K562 (cell line): ENCODE results near the gene UBE2L6. TPM values are rescaled to one million over a fixed set of nuclear protein-coding genes. Genes with fewer than 3 reads are reported as not detected.
A peak's percentile ranks its signal among the peaks of the same experiment; 100 is the strongest.

Source experiments
- ATAC-seq: fragments of 200-7000 bp; cut with Tn5 transposase; 3 replicates; pipeline ENCODE4 v1.9.1; 2020; ENCODE audit warnings: moderate library complexity
- BruUV-seq: library from RNA; stranded (reverse); fragments of 400-500 nt; replicated peaks from 2 replicates; lab custom pipeline; 2021; lab: Mats Ljungman, UMichigan
- CTCF ChIA-PET: fragments of 300-600 bp; formaldehyde crosslinking; extraction: SDS; loops from one replicate; lab custom pipeline; 2021; ENCODE audit warnings: low intra/inter-chr PET ratio; lab: Yijun Ruan, JAX
- POLR2A ChIA-PET: fragments of 300-600, 350-650 bp; sonication (Branson Sonifier 250); formaldehyde crosslinking; extraction: SDS; loops from one replicate; lab custom pipeline; 2021; ENCODE audit warnings: antibody characterized with exemption, inconsistent platforms; lab: Yijun Ruan, JAX
- DNase-seq, 4 experiments: peaks; one replicate each; pipeline versions ENCODE4 v3.0.0 to v3.0.0-alpha.2; 2011 to 2018; ENCODE audit warnings: low spot score in 3 of 4, mixed read lengths in 3 of 4; ENCODE audit errors: extremely low read depth in 1 of 4
- FAIRE-seq: peaks from 2 replicates; lab custom pipeline; 2011; peaks lifted over from hg19 to GRCh38; lab: Jason Lieb, UNC
- H2AFZ ChIP-seq: 2 replicates; pipeline ENCODE4 v1.6.0; 2011; ENCODE audit warnings: low read depth, low read length, control low read depth, inconsistent platforms
- H3K27ac ChIP-seq: fragments of 200-600 bp; 3 replicates; pipeline ENCODE4 v1.8.0; 2011; ENCODE audit warnings: low read depth, mild to moderate bottlenecking, control low read depth, inconsistent platforms, low read length, moderate library complexity, mixed read lengths; ENCODE audit errors: extremely low read depth
- H3K27me3 ChIP-seq, 2 experiments: fragments of 300-600 bp in 1 of 2; 2 replicates in 1 of 2; 3 replicates in 1 of 2; pipeline versions ENCODE4 v1.6.0 to v1.8.0; 2011; ENCODE audit warnings: inconsistent platforms in 2 of 2, low read length in 2 of 2, mild to moderate bottlenecking in 1 of 2, mixed read lengths in 1 of 2, moderate library complexity in 1 of 2; ENCODE audit not compliant: control insufficient read depth in 2 of 2, insufficient read depth in 2 of 2
- H3K36me3 ChIP-seq: fragments of 300-600 bp; 3 replicates; pipeline ENCODE4 v1.8.0; 2011; ENCODE audit warnings: mild to moderate bottlenecking, low read length, inconsistent platforms; ENCODE audit not compliant: control insufficient read depth, insufficient read depth
- H3K4me1 ChIP-seq, 2 experiments: fragments of 200-600 bp in 1 of 2; replicated peaks in 1 of 2; 2 replicates in 1 of 2; 3 replicates in 1 of 2; pipeline versions ENCODE4 v1.5.1 to v1.8.0; 2011; ENCODE audit warnings: inconsistent platforms in 2 of 2, low read length in 2 of 2, mild to moderate bottlenecking in 1 of 2, mixed read lengths in 1 of 2, moderate library complexity in 1 of 2; ENCODE audit not compliant: control insufficient read depth in 2 of 2, insufficient read depth in 2 of 2
- H3K4me2 ChIP-seq: 2 replicates; pipeline ENCODE4 v1.6.1; 2011; ENCODE audit warnings: low read length, control low read depth, inconsistent platforms, mixed read lengths; ENCODE audit not compliant: insufficient read depth
- H3K4me3 ChIP-seq: fragments of 200-600 bp; sonication (generic), shearing (Covaris generic); 2 replicates; pipeline ENCODE4 v1.5.1; 2016; ENCODE audit warnings: control low read depth, inconsistent platforms
- H3K79me2 ChIP-seq: fragments of 200-600 bp; 3 replicates; pipeline ENCODE4 v1.8.0; 2011; ENCODE audit warnings: low read length, inconsistent platforms; ENCODE audit not compliant: control insufficient read depth, insufficient read depth
- H3K9ac ChIP-seq, 2 experiments: 2 replicates each; pipeline versions ENCODE4 v1.6.0 to v1.6.1; 2011; ENCODE audit warnings: low read depth in 2 of 2, low read length in 2 of 2, control low read depth in 1 of 2, inconsistent platforms in 1 of 2, mild to moderate bottlenecking in 1 of 2, mixed read lengths in 1 of 2; ENCODE audit not compliant: insufficient read depth in 1 of 2
- H3K9me1 ChIP-seq: one replicate; pipeline ENCODE4 v1.6.0; 2011; ENCODE audit warnings: inconsistent platforms, mild to moderate bottlenecking, low read length, moderate library complexity; ENCODE audit not compliant: control insufficient read depth, insufficient read depth
- H3K9me3 ChIP-seq: replicated peaks from 2 replicates; pipeline ENCODE4 v1.5.1; 2011; ENCODE audit warnings: low read depth, low read length, inconsistent platforms; ENCODE audit not compliant: control insufficient read depth, insufficient read depth
- H4K20me1 ChIP-seq: replicated peaks from 2 replicates; pipeline ENCODE4 v1.6.1; 2011; ENCODE audit warnings: low read length, inconsistent platforms, mixed read lengths; ENCODE audit not compliant: control insufficient read depth, insufficient read depth
- ARHGAP35 ChIP-seq: fragments of 450-650 bp; IDR thresholded peaks from 2 replicates; pipeline ENCODE4 v1.6.1; 2018; ENCODE audit not compliant: partially characterized antibody
- BRD9 ChIP-seq: fragments of 450-650 bp; IDR thresholded peaks from 2 replicates; pipeline ENCODE4 v1.6.1; 2018; ENCODE audit warnings: low read depth; ENCODE audit not compliant: partially characterized antibody
- CEBPB ChIP-seq: fragments of 450-650 bp; IDR thresholded peaks from 2 replicates; pipeline ENCODE4 v1.6.1; 2016; ENCODE audit warnings: missing genetic modification characterization, missing compliant biosample characterization
- CREB1 ChIP-seq, 2 experiments: sonication (generic) in 1 of 2; formaldehyde crosslinking in 1 of 2; IDR thresholded peaks; 2 replicates each; pipeline versions ENCODE4 v1.6.1 to v1.8.0; 2012 to 2022; ENCODE audit warnings: inconsistent platforms in 1 of 2, mild to moderate bottlenecking in 1 of 2, missing genetic modification reagents in 1 of 2, moderate library complexity in 1 of 2
- ETV5 ChIP-seq: sonication (generic); formaldehyde crosslinking; IDR thresholded peaks from 2 replicates; pipeline ENCODE4 v1.4.0; 2020; ENCODE audit warnings: low read depth, mild to moderate bottlenecking, missing genetic modification reagents
- EWSR1 ChIP-seq: fragments of 450-650 bp; IDR thresholded peaks from 2 replicates; pipeline ENCODE4 v1.6.1; 2018; ENCODE audit warnings: borderline replicate concordance, mild to moderate bottlenecking, low read depth, moderate library complexity; ENCODE audit not compliant: partially characterized antibody
- FOXP4 ChIP-seq: sonication (generic); formaldehyde crosslinking; IDR thresholded peaks from 2 replicates; pipeline ENCODE4 v1.8.0; 2022; ENCODE audit warnings: mild to moderate bottlenecking, missing genetic modification reagents, borderline replicate concordance
- HDAC8 ChIP-seq: fragments of 450-650 bp; IDR thresholded peaks from 2 replicates; pipeline ENCODE4 v1.6.1; 2016; ENCODE audit warnings: mild to moderate bottlenecking, missing genetic modification characterization, moderate library complexity, missing compliant biosample characterization
- MCM3 ChIP-seq: fragments of 450-650 bp; IDR thresholded peaks from 2 replicates; pipeline ENCODE4 v1.6.1; 2016
- NR2F6 ChIP-seq: fragments of 450-650 bp; formaldehyde crosslinking; IDR thresholded peaks from 2 replicates; pipeline ENCODE4 v1.4.0; 2020; ENCODE audit warnings: mild to moderate bottlenecking
- POLR2G ChIP-seq: fragments of 200-400 bp; formaldehyde crosslinking; IDR thresholded peaks from 2 replicates; pipeline ENCODE4 v1.6.1; 2017; ENCODE audit warnings: low read depth, mild to moderate bottlenecking, antibody characterized with exemption, low read length, moderate library complexity
- RBFOX2 ChIP-seq: fragments of 200-400 bp; formaldehyde crosslinking; IDR thresholded peaks from 2 replicates; pipeline ENCODE4 v1.6.1; 2017; ENCODE audit warnings: low read depth, mild to moderate bottlenecking, low read length, moderate library complexity
- SIN3B ChIP-seq: fragments of 450-650 bp; IDR thresholded peaks from 2 replicates; pipeline ENCODE4 v1.6.1; 2017; ENCODE audit warnings: low read depth, mild to moderate bottlenecking, moderate library complexity
- SMAD2 ChIP-seq: fragments of 150-350 bp; IDR thresholded peaks from 2 replicates; pipeline ENCODE4 v1.6.1; 2014; ENCODE audit warnings: low read depth, mild to moderate bottlenecking, low read length
- STAT6 ChIP-seq: sonication (generic); formaldehyde crosslinking; IDR thresholded peaks from 2 replicates; pipeline ENCODE4 v1.8.1; 2023; ENCODE audit warnings: mild to moderate bottlenecking, missing genetic modification reagents
- ZC3H11A ChIP-seq: IDR thresholded peaks from 2 replicates; pipeline ENCODE4 v1.6.1; 2012; ENCODE audit warnings: low read depth, low read length, improper control_type of control experiment
- ZC3H8 ChIP-seq: fragments of 450-650 bp; IDR thresholded peaks from 2 replicates; pipeline ENCODE4 v1.6.1; 2017
- ZNF668 ChIP-seq: fragments of 250-450 bp; sonication (Bioruptor Pico); IDR thresholded peaks from 2 replicates; pipeline ENCODE4 v1.8.0; 2022; ENCODE audit warnings: mild to moderate bottlenecking, inconsistent platforms
- WGBS: fragments of 100-300 bp; shearing (Covaris generic); methylation state at CpG from one replicate; pipeline ENCODE4 v1.1.6; 2016; ENCODE audit warnings: low coverage, mixed read lengths; ENCODE audit not compliant: insufficient coverage; ENCODE audit errors: missing lambda C conversion rate; 5-methylcytosine and 5-hydroxymethylcytosine counted together
- in situ Hi-C: fragments of 300-500 bp; cut with MboI; formaldehyde crosslinking; loops from 4 replicates; pipeline ENCODE4 v1.15.0; 2018; ENCODE audit warnings: inconsistent platforms, mixed read lengths
- intact Hi-C: fragments of 100-400 bp; cut with micrococcal nuclease; formaldehyde crosslinking; loops from 2 replicates; pipeline ENCODE4 v1.14.2; 2022
- polyA plus RNA-seq, 8 experiments: library from polyadenylated mRNA; depleted of rRNA in 4 of 8; stranded (reverse) in 5 of 8; unstranded in 3 of 8; fragments of >200 nt; fragmentation: Nextera tagmentation in 2 of 8; fragmentation: Illumina TruSeq in 1 of 8; extraction: Ambion mirVana in 2 of 8; extraction: Trizol in 1 of 8; gene quantifications; 2 replicates each; pipeline versions ENCODE4 v1.2.1 to v1.2.3, GENCODE V29; 2011 to 2014; ENCODE audit warnings: inconsistent platforms in 1 of 8, missing spikeins in 1 of 8
- total RNA-seq, 7 experiments: library from RNA; depleted of rRNA in 6 of 7; stranded (reverse); fragments of >200 nt in 6 of 7; fragmentation: Illumina TruSeq in 2 of 7; extraction: Trizol in 2 of 7; gene quantifications; 2 replicates each; pipeline versions ENCODE4 v1.2.1 to v1.2.3, GENCODE V29; 2011 to 2021; ENCODE audit warnings: low replicate concordance in 1 of 7

UBE2L6 gene
- total and polyA plus RNA-seq, 9 of the 15 experiments (the other 6 are each of a cell fraction or from before 2014, with no cell fraction given): 5.9 to 24.9 (median 9.7) TPM

GRCh38 chr11:57614234-57614772 lies 46.8 kb upstream of the UBE2L6 start:
- BruUV-seq: no TSS peak
- Histone ChIP-seq H3K4me3 (no peak overlapping the region), H3K36me3 (no peaks in the 10 kb centered on the region), H3K27me3 (peaks cover 23 to 31% of the 10 kb centered on the region in 2 experiments), H3K9me3 (peaks cover 2% of the 10 kb centered on the region), H3K27ac (no peak overlapping the region), H3K4me2 (no peak overlapping the region), H3K4me1 (no peaks in the 10 kb centered on the region), H3K79me2 (no peaks in the 10 kb centered on the region), H3K9ac (no peak overlapping the region), H2AFZ (no peak overlapping the region), H3K9me1 (no peaks in the 10 kb centered on the region), H4K20me1 (no peaks in the 10 kb centered on the region)
- in situ Hi-C loops: no loop called here
- ChIA-PET POLR2A (interaction anchor here (0.7 to 1.1 kb wide), 3 partner anchors 9 to 21 kb away, joined by 3 read pairs; no protein-coding TSS in a partner anchor), CTCF (no interaction called here)
- 4% methylated on average over 9 of the region's 10 CpGs for WGBS
- intact Hi-C loops: no loop called here
- FAIRE-seq (no peak), ATAC-seq (peak; percentile 51; the same call in 2 of the 3 replicates), DNase-seq (no peak)
- TF ChIP-seq ZNF668 (CRISPR knock-in tag): no peak
- no peak for TF ChIP-seq MCM3
- TF ChIP-seq BRD9: no peak
- no peak for TF ChIP-seq CREB1 (IDR thresholded peaks at IDR 0.05)
- no peak for TF ChIP-seq CREB1 (CRISPR knock-in tag; IDR thresholded peaks at IDR 0.05)
- no peak for TF ChIP-seq HDAC8 (tag)
- TF ChIP-seq ZC3H8: no peak
- TF ChIP-seq STAT6 (CRISPR knock-in tag): no peak
- TF ChIP-seq SMAD2: no peak
- no peak for TF ChIP-seq ZC3H11A
- TF ChIP-seq POLR2G: no peak
- no peak for TF ChIP-seq NR2F6 (CRISPR knock-in tag)
- TF ChIP-seq FOXP4 (CRISPR knock-in tag): no peak
- TF ChIP-seq CEBPB (tag): no peak
- TF ChIP-seq ETV5: no peak
- TF ChIP-seq ARHGAP35: no peak
- TF ChIP-seq RBFOX2: no peak
- TF ChIP-seq EWSR1: no peak
- TF ChIP-seq SIN3B: no peak
